Hippocampal formation (tissue), 2 donors: ENCODE data around the gene MYCBPAP.

Source experiments
- DNase-seq, 2 donors: peaks; one replicate each; lab custom pipeline; 2025; lab: John Stamatoyannopoulos, UW

MYCBPAP gene, protein sequence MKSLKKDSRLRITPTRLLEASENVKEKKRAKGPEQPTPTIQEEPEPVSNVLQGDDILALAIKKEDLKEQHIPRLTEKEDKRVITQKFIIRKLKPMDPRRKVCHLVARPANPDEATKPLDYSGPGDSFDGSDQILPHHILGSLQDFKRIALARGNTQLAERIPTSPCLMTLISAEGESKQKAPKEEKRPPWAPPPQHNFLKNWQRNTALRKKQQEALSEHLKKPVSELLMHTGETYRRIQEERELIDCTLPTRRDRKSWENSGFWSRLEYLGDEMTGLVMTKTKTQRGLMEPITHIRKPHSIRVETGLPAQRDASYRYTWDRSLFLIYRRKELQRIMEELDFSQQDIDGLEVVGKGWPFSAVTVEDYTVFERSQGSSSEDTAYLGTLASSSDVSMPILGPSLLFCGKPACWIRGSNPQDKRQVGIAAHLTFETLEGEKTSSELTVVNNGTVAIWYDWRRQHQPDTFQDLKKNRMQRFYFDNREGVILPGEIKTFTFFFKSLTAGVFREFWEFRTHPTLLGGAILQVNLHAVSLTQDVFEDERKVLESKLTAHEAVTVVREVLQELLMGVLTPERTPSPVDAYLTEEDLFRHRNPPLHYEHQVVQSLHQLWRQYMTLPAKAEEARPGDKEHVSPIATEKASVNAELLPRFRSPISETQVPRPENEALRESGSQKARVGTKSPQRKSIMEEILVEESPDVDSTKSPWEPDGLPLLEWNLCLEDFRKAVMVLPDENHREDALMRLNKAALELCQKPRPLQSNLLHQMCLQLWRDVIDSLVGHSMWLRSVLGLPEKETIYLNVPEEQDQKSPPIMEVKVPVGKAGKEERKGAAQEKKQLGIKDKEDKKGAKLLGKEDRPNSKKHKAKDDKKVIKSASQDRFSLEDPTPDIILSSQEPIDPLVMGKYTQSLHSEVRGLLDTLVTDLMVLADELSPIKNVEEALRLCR

DNA sequence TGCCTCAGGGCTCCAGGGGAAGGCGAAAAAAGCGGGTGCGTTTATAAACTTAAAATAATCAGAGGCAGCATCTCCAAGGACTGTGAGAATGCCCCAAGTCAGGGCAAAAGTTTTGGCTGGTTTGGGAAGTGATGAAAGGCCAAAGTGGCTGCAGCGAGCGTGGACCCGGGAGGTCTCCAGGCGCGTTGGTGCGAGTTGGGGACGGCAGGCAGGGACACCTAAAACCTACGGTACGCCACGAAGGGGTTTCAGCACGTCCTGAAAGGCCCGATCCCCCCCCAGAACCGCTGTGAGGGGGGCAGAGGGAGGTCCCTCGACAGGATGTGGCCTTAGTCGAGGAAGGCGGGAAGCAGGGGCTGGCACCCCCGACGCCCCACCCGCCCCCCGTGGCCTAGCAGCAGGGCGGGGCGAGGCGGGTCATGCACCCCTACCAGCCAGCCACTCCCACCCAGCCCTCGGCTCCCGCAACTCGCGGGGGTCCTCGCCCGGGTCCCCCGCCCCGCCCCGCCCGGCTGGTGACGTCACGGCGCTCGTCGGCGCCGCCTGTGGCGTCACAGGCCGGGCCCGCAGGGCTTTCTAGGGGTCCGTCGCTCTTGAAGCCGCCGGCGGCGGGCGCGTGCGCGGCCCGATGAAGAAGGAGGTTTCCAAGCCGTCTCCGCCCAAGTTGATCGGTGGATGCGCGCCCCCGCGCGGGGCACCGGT lies at the start of gene MYCBPAP:
TSS of gene MYCBPAP (plus strand) at position 569 of the 702 bp plus-strand sequence. CDS start 236 bp downstream, outside the sequence.
- DNase-seq, result peak; percentile 48 to 62

DNA sequence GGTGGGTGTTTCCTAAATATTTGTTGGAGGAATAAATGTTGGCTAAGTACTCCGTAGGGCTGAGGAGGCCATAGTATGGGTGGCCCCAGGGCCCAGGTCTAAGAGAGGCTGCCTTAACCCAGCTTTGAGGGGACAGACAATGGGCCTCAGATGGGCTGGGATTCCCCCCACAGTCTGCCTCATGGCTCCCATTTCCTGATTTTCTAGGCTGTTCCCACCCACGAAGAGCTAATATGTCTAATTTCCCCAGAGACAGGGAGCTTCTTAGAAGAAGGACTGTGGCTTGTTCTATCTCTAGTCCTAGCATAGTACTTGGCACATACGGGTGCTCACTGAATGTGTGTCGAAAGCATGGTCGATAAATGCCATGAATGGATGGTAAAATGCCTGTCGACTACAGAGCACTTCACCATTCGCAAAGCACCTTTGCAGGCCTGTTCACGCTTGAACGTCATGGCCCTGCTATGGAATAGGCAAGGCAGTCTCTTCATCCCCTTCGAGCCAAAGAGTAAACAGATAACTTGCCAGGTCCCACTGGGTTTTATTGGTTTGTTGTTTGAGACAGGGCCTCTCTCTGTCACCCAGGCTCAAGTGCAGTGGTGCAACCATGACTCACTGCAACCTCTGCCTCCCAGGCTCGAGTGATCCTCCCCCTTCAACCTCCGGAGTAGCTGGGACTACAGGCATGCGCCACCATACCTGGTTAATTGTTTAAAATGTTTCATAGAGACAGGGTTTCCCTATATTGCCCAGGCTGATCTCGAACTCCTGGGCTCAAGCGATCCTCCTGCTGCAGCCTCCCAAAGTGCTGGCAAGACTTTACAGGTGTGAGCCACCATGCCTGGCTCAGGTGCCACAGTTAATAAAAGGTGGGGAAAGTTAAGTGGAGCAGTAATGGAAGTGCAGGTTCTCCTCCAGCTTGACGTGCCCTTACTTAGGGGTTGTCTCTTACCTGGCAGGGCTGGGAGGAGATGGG lies 49.2 kb upstream of the MYCBPAP start:
- DNase-seq, result no peak

DNA sequence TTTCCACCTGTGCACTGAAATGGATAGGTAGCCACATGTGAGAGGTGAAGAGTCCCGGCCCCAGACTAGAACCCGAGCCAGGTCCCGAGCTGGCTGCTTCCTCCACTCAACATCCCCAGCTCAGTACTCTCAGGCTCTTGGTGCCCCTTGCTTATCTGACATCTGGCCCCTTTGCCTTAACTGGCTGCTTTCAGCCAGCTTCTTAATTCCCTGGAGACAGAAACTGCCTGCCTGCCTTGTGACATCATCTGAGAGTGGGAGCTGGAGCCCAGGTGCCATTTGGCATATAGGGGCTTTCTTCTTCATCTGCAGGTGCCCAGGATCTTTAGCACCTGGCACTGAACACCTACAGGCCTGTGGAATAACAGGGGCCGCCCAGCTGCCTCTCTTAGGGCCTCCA lies 48.5 kb upstream of the MYCBPAP start:
- DNase-seq, result no peak

DNA sequence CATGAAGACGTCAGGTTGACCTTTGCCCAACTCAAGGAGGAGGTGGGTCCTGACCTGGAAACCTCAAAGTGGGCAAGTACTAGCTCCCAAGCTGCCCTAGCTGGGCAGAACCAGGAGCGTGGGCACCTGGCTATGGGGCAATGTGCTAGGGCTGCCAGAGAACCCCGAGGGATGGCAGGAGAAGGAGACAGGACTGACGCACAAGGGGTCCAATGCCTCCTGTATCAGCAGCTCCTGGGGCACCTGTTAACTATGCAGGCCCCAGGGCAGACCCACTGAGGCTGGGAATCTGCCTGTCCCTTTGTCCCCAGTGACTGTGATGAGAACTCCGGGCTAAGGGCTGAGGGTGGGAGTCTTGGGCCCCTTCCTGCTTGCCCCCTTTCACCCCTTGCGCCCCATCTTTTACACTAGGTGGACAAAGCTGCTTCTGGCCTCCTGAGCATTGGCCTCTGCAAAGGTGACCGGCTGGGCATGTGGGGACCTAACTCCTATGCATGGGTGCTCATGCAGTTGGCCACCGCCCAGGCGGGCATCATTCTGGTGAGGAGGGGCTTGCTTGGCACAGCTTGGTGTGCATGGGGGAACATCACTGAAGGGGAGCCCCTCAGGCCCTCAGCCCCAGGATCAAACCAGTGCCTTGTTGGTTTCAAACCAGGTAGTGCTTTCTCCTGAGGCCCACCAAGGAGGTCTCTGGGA lies 47.3 kb upstream of the MYCBPAP start:
- no peak for DNase-seq

DNA sequence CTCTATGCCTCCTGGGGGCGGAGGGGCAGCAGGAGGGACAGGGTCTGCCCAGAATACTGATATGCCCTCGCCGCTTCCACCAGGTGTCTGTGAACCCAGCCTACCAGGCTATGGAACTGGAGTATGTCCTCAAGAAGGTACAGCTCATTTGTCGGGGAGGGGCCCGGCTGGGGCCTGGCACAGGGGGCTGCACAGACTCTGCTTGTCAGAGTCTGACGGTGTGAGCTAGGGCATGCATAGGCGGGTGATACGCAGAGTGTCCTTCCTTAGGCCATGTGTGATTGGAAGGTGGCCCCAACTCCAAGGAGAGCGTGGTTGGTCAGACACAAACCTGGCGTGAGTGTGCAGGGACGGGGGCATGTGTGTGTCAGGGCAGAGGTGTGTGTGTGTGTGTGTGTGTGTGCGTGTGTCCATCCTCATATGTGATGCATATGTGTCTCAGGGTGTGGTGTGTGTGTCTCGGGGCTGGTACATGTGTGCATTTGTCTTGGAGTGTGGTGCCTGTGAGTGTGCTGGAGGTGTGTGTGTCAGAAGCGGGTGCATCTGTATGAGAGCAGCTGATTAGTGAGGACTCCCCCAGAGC lies 46.6 kb upstream of the MYCBPAP start:
- no peak for DNase-seq

DNA sequence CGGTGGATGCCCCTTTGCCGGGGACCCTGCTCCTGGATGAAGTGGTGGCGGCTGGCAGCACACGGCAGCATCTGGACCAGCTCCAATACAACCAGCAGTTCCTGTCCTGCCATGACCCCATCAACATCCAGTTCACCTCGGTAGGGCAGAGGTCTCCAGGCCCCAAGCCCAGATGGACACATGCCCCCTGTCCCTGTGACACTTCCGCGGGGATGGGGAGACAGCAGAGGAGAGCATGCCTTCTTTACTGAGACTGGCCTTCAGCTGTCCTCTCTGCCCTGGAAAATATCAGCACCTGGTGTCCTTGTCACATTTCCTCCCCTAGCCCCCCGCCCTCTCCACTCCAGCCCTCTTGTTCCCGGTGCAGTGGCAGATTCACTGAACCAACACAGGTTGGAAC lies 45.8 kb upstream of the MYCBPAP start:
- no peak for DNase-seq

DNA sequence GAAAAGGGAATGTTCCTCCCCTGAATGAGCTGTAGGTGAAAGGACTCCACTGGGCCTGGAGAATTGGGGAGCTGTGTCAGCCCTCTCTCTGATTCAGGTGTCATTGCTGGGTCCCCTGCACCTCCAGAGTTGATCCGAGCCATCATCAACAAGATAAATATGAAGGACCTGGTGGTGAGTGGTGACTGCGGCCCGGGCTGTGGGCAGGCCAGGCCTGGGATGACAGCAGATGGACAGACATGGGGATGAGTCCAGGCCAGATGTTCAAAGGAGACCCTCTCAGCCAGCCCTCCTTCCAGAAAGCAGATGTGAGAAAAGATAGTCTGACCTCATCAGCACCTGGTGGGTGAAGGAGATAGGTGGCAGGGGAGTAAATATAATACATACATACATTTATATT lies 44.1 kb upstream of the MYCBPAP start:
- DNase-seq, result no peak

DNA sequence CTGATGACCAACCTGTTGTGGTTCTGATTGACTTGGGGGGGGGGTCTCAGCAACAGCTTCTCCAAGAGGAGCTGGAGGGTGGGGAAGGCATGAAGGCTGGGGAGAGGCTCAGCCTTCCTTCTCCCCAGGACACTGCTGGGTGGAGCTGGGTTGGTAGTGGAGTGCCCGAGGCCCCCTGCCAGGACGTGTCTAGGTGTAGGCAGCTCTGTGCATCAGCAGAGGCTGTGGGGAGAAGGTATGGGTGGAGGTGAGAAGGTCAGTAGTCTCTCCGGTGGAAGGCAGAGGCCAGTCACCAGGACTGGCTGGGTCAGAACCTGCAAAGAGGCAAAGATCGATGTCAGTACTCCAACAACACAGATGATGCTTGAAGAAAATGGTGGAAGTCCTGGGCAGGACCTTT lies 43.5 kb upstream of the MYCBPAP start:
- no peak for DNase-seq

DNA sequence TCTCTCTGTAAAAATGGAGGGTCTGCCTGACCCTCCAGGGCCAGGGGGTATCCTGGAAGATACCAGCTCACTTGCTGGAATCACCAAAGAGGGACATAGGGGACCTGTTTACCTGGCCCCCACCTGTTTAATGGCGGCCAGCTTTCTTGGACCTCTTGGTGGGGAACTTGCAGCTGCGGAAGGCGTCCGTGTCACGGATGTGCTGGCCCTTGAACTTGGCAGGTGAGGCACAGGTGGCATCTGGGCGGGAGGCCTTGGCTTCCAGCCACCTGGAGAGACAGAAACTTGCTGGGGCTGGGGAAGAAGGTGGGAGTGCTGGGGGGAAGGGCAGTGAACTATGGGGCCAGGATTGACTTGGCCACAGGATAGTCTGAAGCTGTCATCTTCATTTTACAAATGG lies 43.1 kb upstream of the MYCBPAP start:
- DNase-seq, result no peak

DNA sequence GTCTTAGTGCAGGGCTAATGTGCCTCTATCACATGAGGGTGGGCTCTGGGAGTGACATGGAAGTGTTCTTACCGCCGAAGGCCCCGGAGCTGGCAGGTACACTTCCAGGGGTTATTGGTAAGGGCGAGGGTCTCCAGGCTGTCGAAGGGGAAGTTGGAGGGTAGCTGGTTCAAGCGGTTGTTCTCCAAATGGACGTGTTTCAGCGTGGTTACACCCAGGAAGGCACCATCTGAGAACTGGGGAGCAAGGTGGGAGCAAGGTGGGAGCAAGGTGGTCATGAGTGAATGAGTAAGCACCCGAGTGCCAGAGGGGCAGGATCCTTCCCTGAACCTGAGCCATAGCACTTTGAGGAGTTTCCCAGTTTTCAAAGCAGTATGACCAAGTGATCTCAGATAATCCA lies 42.6 kb upstream of the MYCBPAP start:
- DNase-seq, result no peak

DNA sequence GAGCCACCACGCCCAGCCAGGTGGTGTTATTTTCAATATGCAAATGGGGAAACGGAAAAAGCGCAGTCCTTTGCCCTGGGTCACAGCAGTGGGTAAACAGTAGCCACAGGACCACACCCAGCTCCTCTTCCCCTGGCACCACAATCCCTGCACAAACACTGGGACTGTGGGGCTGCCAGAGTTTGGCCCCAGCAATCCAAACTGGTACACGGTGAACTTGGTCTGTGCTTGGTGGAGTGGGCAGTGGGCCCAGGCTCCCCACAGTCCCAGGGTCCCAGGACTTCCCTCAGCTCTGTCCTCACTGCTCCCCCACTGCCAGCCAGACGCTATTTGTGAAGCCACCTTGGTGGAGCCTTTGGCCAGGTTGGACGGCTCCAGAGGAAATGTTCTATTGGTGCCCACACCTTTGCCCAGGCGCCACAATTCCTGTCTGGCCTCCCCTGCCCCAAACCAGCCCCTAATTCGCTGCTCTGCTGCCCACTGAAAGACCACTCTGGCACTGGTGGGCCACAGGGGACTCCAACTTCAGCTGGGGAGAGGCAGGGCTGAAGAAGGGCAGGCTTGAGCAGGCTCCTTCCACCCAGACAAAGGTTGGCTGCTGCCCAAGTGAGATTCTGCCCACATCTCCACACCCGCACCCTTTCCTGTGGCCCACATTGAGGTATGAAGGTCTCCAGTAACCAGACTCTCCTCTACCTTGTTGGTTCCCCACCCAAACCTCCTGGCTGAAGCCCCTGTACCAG lies 41.7 kb upstream of the MYCBPAP start:
- no peak for DNase-seq

DNA sequence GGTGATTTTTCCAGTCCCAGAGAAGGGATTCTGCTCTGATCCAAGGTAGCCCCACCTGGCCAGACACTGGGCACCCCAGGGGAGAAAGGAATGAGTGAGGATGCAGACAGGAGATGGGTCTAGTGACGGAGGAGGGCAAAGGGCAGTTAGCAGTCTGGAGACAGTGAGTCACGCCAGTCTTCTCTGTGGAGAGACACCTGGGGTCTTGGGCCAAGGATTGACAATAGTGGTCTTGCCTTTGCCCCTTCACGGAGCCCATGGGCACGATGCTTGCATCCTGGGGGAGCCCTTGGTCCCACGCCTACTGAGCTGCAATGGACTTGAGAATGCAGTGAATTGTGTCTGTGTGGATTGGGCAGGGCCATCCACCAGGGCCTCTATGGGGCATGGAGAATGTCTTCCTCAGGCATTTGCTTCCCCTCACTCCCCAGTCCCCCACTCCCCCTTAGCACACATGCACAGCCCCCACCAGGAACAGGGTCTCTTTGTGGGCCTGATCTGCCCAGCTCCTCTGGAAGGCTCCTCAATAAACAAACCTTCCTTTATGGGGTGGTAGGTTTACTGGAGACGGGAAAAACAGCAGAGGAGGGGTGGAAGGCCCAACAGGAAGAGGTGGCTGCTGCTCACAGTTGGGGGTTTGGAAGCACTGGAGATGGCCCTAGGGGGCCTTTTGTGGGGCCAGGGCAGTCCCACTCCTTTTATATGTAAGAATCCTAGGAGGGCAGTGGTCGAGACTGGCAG lies 41.0 kb upstream of the MYCBPAP start:
- no peak for DNase-seq

DNA sequence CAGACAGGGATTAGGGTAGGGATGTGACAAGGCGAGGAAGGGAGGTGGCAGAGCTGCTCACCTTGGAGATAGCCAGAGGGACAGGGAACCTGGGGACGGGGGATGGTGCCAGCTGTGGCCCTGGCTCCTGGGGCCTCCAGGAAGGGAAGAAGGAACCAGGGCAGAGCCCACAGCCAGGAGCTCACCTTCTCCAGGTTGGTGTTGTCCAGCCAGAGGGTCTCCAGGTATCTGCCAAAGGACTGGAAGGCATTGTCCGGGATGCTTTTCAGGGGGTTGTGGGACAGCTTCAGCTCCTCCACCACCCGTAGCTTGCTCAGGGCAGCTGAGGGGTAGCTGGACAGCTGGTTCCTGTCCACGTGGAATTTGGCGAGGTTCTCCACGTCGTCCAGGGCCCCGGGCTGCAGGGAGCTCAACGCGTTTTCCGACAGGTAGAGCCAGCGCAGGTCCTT lies 40.4 kb upstream of the MYCBPAP start:
- DNase-seq, result no peak

DNA sequence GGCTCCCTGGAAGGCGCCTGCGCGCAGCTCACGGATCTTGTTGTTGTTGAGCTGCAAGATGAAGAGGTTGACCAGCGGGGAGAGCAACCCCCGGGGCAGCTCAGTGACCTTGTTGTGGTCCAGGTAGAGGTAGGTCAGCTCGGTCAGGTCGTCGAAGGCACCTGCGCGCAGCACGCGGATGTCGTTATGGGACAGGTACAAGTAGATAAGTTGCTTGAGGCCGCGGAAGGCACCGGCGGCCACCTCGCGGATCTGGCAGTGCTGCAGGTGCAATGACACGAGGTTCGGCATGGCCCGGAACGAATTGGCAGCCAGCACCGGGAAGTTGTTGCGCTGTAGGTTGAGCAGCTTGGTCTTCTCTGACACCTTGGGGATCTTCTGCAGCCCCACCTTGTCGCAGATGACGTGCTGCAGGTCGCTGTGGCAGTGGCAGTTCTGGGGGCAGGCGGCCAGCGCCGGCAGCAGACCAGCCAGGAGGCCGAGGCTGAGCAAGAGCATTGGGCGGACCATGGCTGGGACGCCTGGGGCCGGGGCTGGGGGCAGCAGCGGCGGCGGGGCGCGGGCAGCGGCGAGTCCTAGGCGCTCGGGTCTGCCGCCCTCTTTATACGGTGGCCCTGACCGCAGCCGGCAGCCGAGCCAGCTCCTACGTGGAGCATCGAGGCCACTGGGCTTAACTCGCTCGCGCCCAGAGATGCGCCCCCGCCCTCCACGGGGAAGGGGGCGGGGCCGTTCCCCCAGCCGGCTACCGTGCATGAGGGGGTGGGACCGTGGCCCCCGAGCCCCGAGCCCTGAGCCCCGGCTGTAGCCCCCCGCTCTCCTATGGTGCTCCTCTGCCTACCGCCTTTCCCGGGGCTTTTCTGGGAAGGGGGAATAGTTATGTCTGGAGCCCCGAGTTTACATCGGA lies 39.7 kb upstream of the MYCBPAP start, which contains the start of gene CHAD:
TSS of gene CHAD (minus strand) at position 577 of the 904 bp plus-strand sequence. CDS start at position 510, 67 bp downstream.
- no peak for DNase-seq

DNA sequence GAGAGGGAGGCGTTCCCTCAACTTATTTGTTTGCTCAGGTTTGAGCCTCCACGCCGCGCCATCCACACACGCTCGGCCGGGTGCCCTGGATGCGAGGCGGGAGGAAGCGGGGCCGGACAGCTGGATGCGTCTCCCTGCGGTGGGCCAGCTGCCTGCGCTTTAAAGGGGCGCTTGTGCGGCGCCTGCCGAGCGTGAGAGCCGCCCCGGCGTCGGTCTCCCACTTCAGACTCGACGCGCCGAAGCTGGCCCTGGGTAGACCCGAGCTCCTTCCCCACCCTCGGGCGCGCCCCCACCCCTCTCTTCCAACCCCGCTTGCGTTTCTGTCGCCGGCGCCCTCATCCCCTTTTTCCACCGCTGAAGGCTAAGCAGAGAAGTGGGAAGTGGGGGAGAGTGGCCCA lies 39.0 kb upstream of the MYCBPAP start:
- no peak for DNase-seq

DNA sequence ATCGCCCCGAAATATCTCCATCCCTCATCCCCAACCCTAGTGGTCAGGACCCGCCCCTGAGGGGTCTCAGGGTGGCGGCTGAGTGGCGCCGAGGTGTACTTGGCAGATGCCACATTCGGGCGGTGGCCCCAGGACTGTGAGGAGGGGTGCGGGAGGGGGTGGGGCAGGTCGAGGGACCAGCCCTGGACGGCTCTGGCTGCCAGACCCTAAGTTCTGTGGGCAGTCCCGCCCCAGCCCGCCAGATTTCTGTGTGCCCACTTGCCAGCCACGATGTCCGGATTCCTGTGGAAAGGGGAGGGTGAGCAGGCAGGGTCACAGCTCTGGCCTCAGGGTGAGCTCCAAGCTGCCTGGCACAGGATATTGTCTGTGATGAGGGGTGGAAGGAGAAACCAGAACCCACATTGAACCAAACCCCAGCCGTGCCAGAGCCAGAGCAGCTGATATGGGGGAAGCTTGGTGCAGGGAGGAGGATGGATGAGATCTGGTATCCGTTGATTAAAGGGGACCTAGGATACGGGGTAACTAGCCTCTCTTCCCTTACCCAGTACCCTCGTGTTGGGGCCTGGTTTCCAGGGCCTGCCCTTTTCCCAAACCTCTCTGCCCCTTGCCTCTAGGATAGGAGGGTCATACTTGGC lies 38.5 kb upstream of the MYCBPAP start:
- no peak for DNase-seq

DNA sequence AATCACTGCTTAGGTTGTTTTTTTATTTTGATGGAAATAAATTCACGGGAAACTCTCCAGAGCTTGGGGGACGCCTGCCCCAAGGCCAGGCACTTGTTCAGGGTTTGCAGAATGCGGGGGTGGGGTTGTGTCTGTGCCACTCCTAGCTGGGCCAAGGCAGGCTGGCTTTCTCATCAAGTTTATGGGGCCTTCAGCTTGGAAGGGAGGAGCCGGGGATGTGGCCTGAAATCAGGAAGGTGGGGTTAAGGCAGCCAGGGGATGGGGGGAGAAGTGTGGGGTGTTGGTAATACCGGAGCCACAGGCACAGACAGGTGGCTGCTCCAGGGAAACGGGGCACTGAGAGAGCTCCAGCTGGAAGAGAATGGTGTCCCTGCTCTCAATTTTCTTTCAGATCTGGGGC lies 37.8 kb upstream of the MYCBPAP start:
- no peak for DNase-seq
